ENCODE results near the gene NSUN6. TPM values are rescaled to one million over a fixed set of nuclear protein-coding genes. Genes with fewer than 3 reads are reported as not detected.

NSUN6 gene
- polyA plus RNA-seq, 1 of the 3 experiments (the other 2 are of a cell fraction): 5.3 TPM

- Histone ChIP-seq H4K20me1 (ENCODE audit: insufficient read depth) (no peaks in the 10 kb centered on the region), H3K4me2 (no peak overlapping the region), H3K36me3 (replicated peaks in 1 of 2; ENCODE audit: control insufficient read depth in 1 of 2, insufficient read depth in 2 of 2, low read length in 1 of 2) (no peaks in the 10 kb centered on the region), H3K27ac (ENCODE audit: low read depth in 2 of 2, low read length in 1 of 2) (no peak overlapping the region), H3K4me3 (ENCODE audit: low read depth in 2 of 2, low read length in 1 of 2) (no peak overlapping the region), H3F3A (replicated peaks; ENCODE audit: insufficient read depth) (no peaks in the 10 kb centered on the region), H3K27me3 (ENCODE audit: insufficient read depth) (no peaks in the 10 kb centered on the region), H3K4me1 (ENCODE audit: control insufficient read depth in 1 of 2, insufficient read depth in 2 of 2, low read depth in 1 of 2, low read length in 1 of 2) (no peaks in the 10 kb centered on the region), H3K79me2 (ENCODE audit: insufficient read depth) (no peaks in the 10 kb centered on the region), H2AFZ (ENCODE audit: low read depth) (no peak overlapping the region), H3K9me2 (no peaks in the 10 kb centered on the region), H3K9me3 (no peaks in the 10 kb centered on the region; the same call in 1 of the 2 replicates), H3K9ac (no peak overlapping the region)
- TF ChIP-seq NRF1 (IDR thresholded peaks at IDR 0.05; ENCODE audit: low read depth, low read length) (no peak), YY1 (IDR thresholded peaks at IDR 0.05; ENCODE audit: low read depth) (no peak)
- CTCF ChIA-PET: no interaction called here
- WGBS (ENCODE audit: low lambda C conversion rate): 95% methylated on average over 5 of the region's 5 CpGs
- no peak for DNase-seq
- POLR2A ChIA-PET: no interaction called here
Measured at GRCh38 chr10:18565006-18565405, 86.4 kb downstream of the NSUN6 start.

GRCh38 chr10:18563003-18563726 lies 88.2 kb downstream of the NSUN6 start:
- Histone ChIP-seq H3K9me3 (no peaks in the 10 kb centered on the region; the same call in 1 of the 2 replicates), H3K27me3 (ENCODE audit: insufficient read depth) (no peaks in the 10 kb centered on the region), H3K4me1 (ENCODE audit: control insufficient read depth in 1 of 2, insufficient read depth in 2 of 2, low read depth in 1 of 2, low read length in 1 of 2) (no peaks in the 10 kb centered on the region), H3K9ac (no peak overlapping the region), H3K36me3 (replicated peaks in 1 of 2; ENCODE audit: control insufficient read depth in 1 of 2, insufficient read depth in 2 of 2, low read length in 1 of 2) (no peaks in the 10 kb centered on the region), H3K27ac (ENCODE audit: low read depth in 2 of 2, low read length in 1 of 2) (no peak overlapping the region), H3K9me2 (no peaks in the 10 kb centered on the region), H3K79me2 (ENCODE audit: insufficient read depth) (no peaks in the 10 kb centered on the region), H4K20me1 (ENCODE audit: insufficient read depth) (no peaks in the 10 kb centered on the region), H2AFZ (ENCODE audit: low read depth) (no peak overlapping the region), H3F3A (replicated peaks; ENCODE audit: insufficient read depth) (no peaks in the 10 kb centered on the region), H3K4me2 (no peak overlapping the region), H3K4me3 (ENCODE audit: low read depth in 2 of 2, low read length in 1 of 2) (no peak overlapping the region)
- no peak for TF ChIP-seq MXI1 (IDR thresholded peaks at IDR 0.05; ENCODE audit: low read depth, low read length)
- no peak for TF ChIP-seq CTCF (IDR thresholded peaks at IDR 0.05)
- no peak for TF ChIP-seq REST (IDR thresholded peaks at IDR 0.05; ENCODE audit: low read depth, low read length)
- no peak for TF ChIP-seq NFIC (IDR thresholded peaks at IDR 0.05; ENCODE audit: borderline replicate concordance)
- no peak for TF ChIP-seq EP300 (IDR thresholded peaks at IDR 0.05; ENCODE audit: borderline replicate concordance in 1 of 2, low read depth in 1 of 2, low read length in 1 of 2)
- no peak for TF ChIP-seq RAD21 (IDR thresholded peaks at IDR 0.05; ENCODE audit: low read length)
- no peak for TF ChIP-seq PBX3 (IDR thresholded peaks at IDR 0.05)
- TF ChIP-seq FOSL2 (IDR thresholded peaks at IDR 0.05; ENCODE audit: borderline replicate concordance, low read depth): no peak
- no peak for TF ChIP-seq FOXM1 (IDR thresholded peaks at IDR 0.05; ENCODE audit: low read depth)
- TF ChIP-seq FOXJ3 (CRISPR knock-in tag; IDR thresholded peaks at IDR 0.05): no peak
- TF ChIP-seq MEF2A (IDR thresholded peaks at IDR 0.05; ENCODE audit: borderline replicate concordance, low read depth): no peak
- no peak for TF ChIP-seq POLR2AphosphoS5 (IDR thresholded peaks at IDR 0.05; ENCODE audit: low read depth, low read length)
- TF ChIP-seq GABPA (IDR thresholded peaks at IDR 0.05; ENCODE audit: low read depth): no peak
- no peak for TF ChIP-seq RXRA (IDR thresholded peaks at IDR 0.05; ENCODE audit: borderline replicate concordance, low read depth)
- no peak for DNase-seq
- WGBS (ENCODE audit: low lambda C conversion rate): 90% methylated on average over 6 of the region's 6 CpGs
- ChIA-PET POLR2A (no interaction called here), CTCF (no interaction called here)

All from SK-N-SH (cell line).